OCI-LY3 (cell line): ENCODE measurements around the gene STK17B.

Experiments used
- H2AFZ ChIP-seq: fragments of 200-600, 300-600 bp; shearing (Covaris generic); 2 replicates; pipeline ENCODE4 v1.6.0; 2014; ENCODE audit warnings: antibody characterized with exemption, low read depth, low read length
- H3K27ac ChIP-seq: fragments of 200-600, 300-600 bp; sonication (generic); 2 replicates; pipeline ENCODE4 v1.5.1; 2014; ENCODE audit warnings: mild to moderate bottlenecking, low read length, moderate library complexity, mixed read lengths
- H3K27me3 ChIP-seq: fragments of 200-600, 300-600 bp; sonication (generic); 2 replicates; pipeline ENCODE4 v1.6.1; 2014; ENCODE audit warnings: low read depth, low read length, mixed read lengths
- H3K36me3 ChIP-seq: fragments of 200-600, 300-600 bp; sonication (generic); replicated peaks from 2 replicates; pipeline ENCODE3; 2014; ENCODE audit warnings: low read depth, low read length, mixed read lengths
- H3K4me1 ChIP-seq: fragments of 300-600, 200-600 bp; sonication (generic); 2 replicates; pipeline ENCODE4 v1.6.1; 2014; ENCODE audit warnings: low read length, mixed read lengths
- H3K4me2 ChIP-seq: fragments of 200-600, 300-600 bp; sonication (generic); 2 replicates; pipeline ENCODE4 v1.6.1; 2014; ENCODE audit warnings: low read length, mixed read lengths
- H3K4me3 ChIP-seq: fragments of 300-600, 200-600 bp; sonication (generic); 2 replicates; pipeline ENCODE4 v1.5.1; 2014; ENCODE audit warnings: antibody characterized with exemption, mild to moderate bottlenecking, low read length, moderate library complexity
- H3K79me2 ChIP-seq: fragments of 300-600, 200-600 bp; shearing (Covaris generic); 2 replicates; pipeline ENCODE4 v1.6.1; 2014; ENCODE audit warnings: mild to moderate bottlenecking, low read length, mixed read lengths
- H3K9ac ChIP-seq: fragments of 300-600, 200-600 bp; shearing (Covaris generic); 2 replicates; pipeline ENCODE4 v1.6.0; 2014; ENCODE audit warnings: mild to moderate bottlenecking, low read length, moderate library complexity
- H3K9me3 ChIP-seq: fragments of 200-600, 300-600 bp; shearing (Covaris generic); 2 replicates; pipeline ENCODE4 v1.6.1; 2014; ENCODE audit warnings: low read length, mixed read lengths; ENCODE audit not compliant: insufficient read depth
- H4K20me1 ChIP-seq: fragments of 200-600, 300-600 bp; sonication (generic); 2 replicates; pipeline ENCODE4 v1.6.1; 2016; ENCODE audit warnings: low read length, mixed read lengths; ENCODE audit not compliant: insufficient read depth
- CTCF ChIP-seq: fragments of 200-600, 300-600 bp; sonication (generic); IDR thresholded peaks from 2 replicates; pipeline ENCODE4 v1.5.1; 2014; ENCODE audit warnings: antibody characterized with exemption, low read length, low read depth
- EZH2phosphoT487 ChIP-seq: fragments of 200-600 bp; shearing (Covaris generic); IDR thresholded peaks from 2 replicates; pipeline ENCODE4 v1.6.1; 2018; ENCODE audit warnings: antibody characterized with exemption, mixed run types, low read depth

Gene STK17B

GRCh38 chr2:196101325-196101991 lies 69.9 kb downstream of the STK17B start:
- no peaks in the 10 kb centered on the region for H3K27me3 ChIP-seq
- no peaks in the 10 kb centered on the region for H3K9me3 ChIP-seq
- H3K9ac ChIP-seq: peak overlapping the region; percentile 34; the same call in 1 of the 2 replicates
- H3K4me1 ChIP-seq: peaks cover 66% of the 10 kb centered on the region
- H3K4me2 ChIP-seq: peak overlapping the region; percentile 68
- no peaks in the 10 kb centered on the region for H3K79me2 ChIP-seq
- peak overlapping the region; percentile 32 for H3K4me3 ChIP-seq
- TF ChIP-seq CTCF: no peak
- no peak for TF ChIP-seq EZH2phosphoT487
- peak overlapping the region; percentile 13; the same call in 1 of the 2 replicates for H2AFZ ChIP-seq
- H3K36me3 ChIP-seq: no peaks in the 10 kb centered on the region
- peak overlapping the region; percentile 83 for H3K27ac ChIP-seq
- H4K20me1 ChIP-seq: no peaks in the 10 kb centered on the region

- Histone ChIP-seq H3K4me2 (no peak overlapping the region), H3K9me3 (no peaks in the 10 kb centered on the region), H3K9ac (no peak overlapping the region), H4K20me1 (no peaks in the 10 kb centered on the region), H3K4me1 (peaks cover 52% of the 10 kb centered on the region), H2AFZ (no peak overlapping the region), H3K4me3 (no peak overlapping the region), H3K27ac (no peak overlapping the region), H3K36me3 (no peaks in the 10 kb centered on the region), H3K27me3 (no peaks in the 10 kb centered on the region), H3K79me2 (no peaks in the 10 kb centered on the region)
- no peak for TF ChIP-seq CTCF
- no peak for TF ChIP-seq EZH2phosphoT487
Measured at GRCh38 chr2:196099916-196100315, 71.5 kb downstream of the STK17B start.

GRCh38 chr2:196097864-196098660 lies 73.3 kb downstream of the STK17B start:
- H3K4me2 ChIP-seq: peak overlapping the region; percentile 33
- 0 out of 2 replicates have a peak overlapping the region, but pooled peaks have one; percentile 42 for H2AFZ ChIP-seq
- peaks cover 52% of the 10 kb centered on the region for H3K4me1 ChIP-seq
- no peaks in the 10 kb centered on the region for H4K20me1 ChIP-seq
- no peaks in the 10 kb centered on the region for H3K36me3 ChIP-seq
- H3K27me3 ChIP-seq: no peaks in the 10 kb centered on the region
- no peaks in the 10 kb centered on the region for H3K79me2 ChIP-seq
- peak overlapping the region; percentile 23; the same call in 1 of the 2 replicates for H3K4me3 ChIP-seq
- no peak for TF ChIP-seq CTCF
- TF ChIP-seq EZH2phosphoT487: no peak
- H3K9me3 ChIP-seq: no peaks in the 10 kb centered on the region
- no peak overlapping the region for H3K27ac ChIP-seq
- H3K9ac ChIP-seq: no peak overlapping the region
